Measurements from ENCODE around the gene TWIST1.

TWIST1 gene

GRCh38 chr7:19097165-19098055, 20.0 kb downstream of the TWIST1 start:
- no peak for TF ChIP-seq CTCF (IDR thresholded peaks at IDR 0.05; ENCODE audit: insufficient read depth, low read length, poor library complexity, severe bottlenecking)
- no peaks in the 10 kb centered on the region for H3K27me3 ChIP-seq (replicated peaks; ENCODE audit: control insufficient read depth, insufficient read depth, low read length)
- H3K4me3 ChIP-seq (replicated peaks; ENCODE audit: low read depth, low read length) = no peak overlapping the region
- H3K36me3 ChIP-seq (ENCODE audit: control insufficient read depth, insufficient read depth, low read length) = no peaks in the 10 kb centered on the region
- no peak for DNase-seq (ENCODE audit: extremely low read depth, insufficient read length)

- Histone ChIP-seq H3K36me3 (ENCODE audit: control insufficient read depth, insufficient read depth, low read length) (no peaks in the 10 kb centered on the region), H3K4me3 (replicated peaks; ENCODE audit: low read depth, low read length) (no peak overlapping the region), H3K27me3 (replicated peaks; ENCODE audit: control insufficient read depth, insufficient read depth, low read length) (no peaks in the 10 kb centered on the region)
- TF ChIP-seq CTCF (IDR thresholded peaks at IDR 0.05; ENCODE audit: insufficient read depth, low read length, poor library complexity, severe bottlenecking) = no peak
- no peak for DNase-seq (ENCODE audit: extremely low read depth, insufficient read length)
These were observed 22.0 kb downstream of the TWIST1 start for GRCh38 chr7:19095353-19095860.

GRCh38 chr7:19094598-19095352, 22.7 kb downstream of the TWIST1 start:
- H3K36me3 ChIP-seq (ENCODE audit: control insufficient read depth, insufficient read depth, low read length) = no peaks in the 10 kb centered on the region
- no peak for DNase-seq (ENCODE audit: extremely low read depth, insufficient read length)
- H3K27me3 ChIP-seq (replicated peaks; ENCODE audit: control insufficient read depth, insufficient read depth, low read length) = no peaks in the 10 kb centered on the region
- no peak for TF ChIP-seq CTCF (IDR thresholded peaks at IDR 0.05; ENCODE audit: insufficient read depth, low read length, poor library complexity, severe bottlenecking)
- H3K4me3 ChIP-seq (replicated peaks; ENCODE audit: low read depth, low read length) = no peak overlapping the region

- DNase-seq (ENCODE audit: extremely low read depth, insufficient read length) = no peak
- Histone ChIP-seq H3K36me3 (ENCODE audit: control insufficient read depth, insufficient read depth, low read length) (no peaks in the 10 kb centered on the region), H3K27me3 (replicated peaks; ENCODE audit: control insufficient read depth, insufficient read depth, low read length) (no peaks in the 10 kb centered on the region), H3K4me3 (replicated peaks; ENCODE audit: low read depth, low read length) (no peak overlapping the region)
- no peak for TF ChIP-seq CTCF (IDR thresholded peaks at IDR 0.05; ENCODE audit: insufficient read depth, low read length, poor library complexity, severe bottlenecking)
These were observed 23.3 kb downstream of the TWIST1 start for GRCh38 chr7:19094138-19094537.

GRCh38 chr7:19091550-19092200, 25.8 kb downstream of the TWIST1 start:
- no peak for DNase-seq (ENCODE audit: extremely low read depth, insufficient read length)
- Histone ChIP-seq H3K36me3 (ENCODE audit: control insufficient read depth, insufficient read depth, low read length) (no peaks in the 10 kb centered on the region), H3K4me3 (replicated peaks; ENCODE audit: low read depth, low read length) (no peak overlapping the region), H3K27me3 (replicated peaks; ENCODE audit: control insufficient read depth, insufficient read depth, low read length) (no peaks in the 10 kb centered on the region)
- no peak for TF ChIP-seq CTCF (IDR thresholded peaks at IDR 0.05; ENCODE audit: insufficient read depth, low read length, poor library complexity, severe bottlenecking)
